GM23338 (cell line): ENCODE measurements around the gene DOCK3. TPM values are rescaled to one million over a fixed set of nuclear protein-coding genes. Genes with fewer than 3 reads are reported as not detected.

Experiments
- ATAC-seq: fragments of 200-7000 bp; cut with Tn5 transposase; 3 replicates; pipeline ENCODE4 v1.9.1; 2020
- DNase-seq: peaks from one replicate; pipeline ENCODE4 v3.0.0-alpha.2; 2015; ENCODE audit warnings: low spot score
- H2AFZ ChIP-seq: fragments of 200-600 bp; sonication (generic); 2 replicates; pipeline ENCODE4 v1.8.0; 2016; ENCODE audit warnings: antibody characterized with exemption, mild to moderate bottlenecking, moderate library complexity
- H3F3A ChIP-seq: fragments of 200-600 bp; sonication (generic); replicated peaks from 2 replicates; pipeline ENCODE4 v1.8.0; 2017; ENCODE audit warnings: antibody characterized with exemption, mixed run types, low read depth
- H3K27ac ChIP-seq: fragments of 200-600 bp; sonication (generic); 2 replicates; pipeline ENCODE4 v1.6.1; 2016; ENCODE audit warnings: low read depth
- H3K27me3 ChIP-seq: fragments of 200-600 bp; sonication (generic); 2 replicates; pipeline ENCODE4 v1.8.0; 2016; ENCODE audit warnings: mild to moderate bottlenecking, mixed run types, moderate library complexity; ENCODE audit not compliant: insufficient read depth
- H3K36me3 ChIP-seq: fragments of 200-600 bp; sonication (generic); 2 replicates; pipeline ENCODE4 v1.8.0; 2016; ENCODE audit warnings: mild to moderate bottlenecking; ENCODE audit not compliant: insufficient read depth
- H3K4me1 ChIP-seq: fragments of 200-600 bp; sonication (generic); 2 replicates; pipeline ENCODE4 v1.8.0; 2016; ENCODE audit warnings: mild to moderate bottlenecking, moderate library complexity; ENCODE audit not compliant: insufficient read depth
- H3K4me2 ChIP-seq: fragments of 200-600 bp; sonication (generic); 2 replicates; pipeline ENCODE4 v1.7.1; 2017; ENCODE audit warnings: mixed run types
- H3K4me3 ChIP-seq: fragments of 200-600 bp; sonication (generic); 2 replicates; pipeline ENCODE4 v1.6.1; 2016; ENCODE audit warnings: mixed run types
- H3K79me2 ChIP-seq: fragments of 200-600 bp; sonication (generic); replicated peaks from 2 replicates; pipeline ENCODE4 v1.8.0; 2017; ENCODE audit warnings: mild to moderate bottlenecking; ENCODE audit not compliant: insufficient read depth
- H3K9me2 ChIP-seq: fragments of 200-600 bp; sonication (generic); 2 replicates; pipeline ENCODE4 v1.8.0; 2017; ENCODE audit not compliant: insufficient read depth
- H4K20me1 ChIP-seq: fragments of 200-600 bp; sonication (generic); replicated peaks from 2 replicates; pipeline ENCODE4 v1.8.0; 2017; ENCODE audit warnings: mild to moderate bottlenecking; ENCODE audit not compliant: insufficient read depth
- H3K27ac Mint-ChIP-seq: 2 replicates; pipeline ENCODE4 v1.8.0; 2020; ENCODE audit warnings: inconsistent platforms, mild to moderate bottlenecking, moderate library complexity, mixed read lengths
- H3K27me3 Mint-ChIP-seq: 3 replicates; pipeline ENCODE4 v1.8.0; 2022; ENCODE audit warnings: low read depth, mild to moderate bottlenecking, moderate library complexity, mixed read lengths, inconsistent platforms; ENCODE audit not compliant: insufficient read depth, poor library complexity
- H3K36me3 Mint-ChIP-seq: 3 replicates; pipeline ENCODE4 v1.8.0; 2021; ENCODE audit warnings: low read depth, mild to moderate bottlenecking, inconsistent platforms, moderate library complexity, mixed read lengths
- H3K4me1 Mint-ChIP-seq: 3 replicates; pipeline ENCODE4 v1.8.0; 2020; ENCODE audit warnings: mild to moderate bottlenecking, inconsistent platforms, mixed read lengths
- H3K4me3 Mint-ChIP-seq: 3 replicates; pipeline ENCODE4 v1.8.0; 2021; ENCODE audit warnings: moderate library complexity, mild to moderate bottlenecking, inconsistent platforms, mixed read lengths
- H3K9me3 Mint-ChIP-seq: 3 replicates; pipeline ENCODE4 v1.8.0; 2020; ENCODE audit warnings: moderate library complexity, mild to moderate bottlenecking, inconsistent platforms, mixed read lengths
- POLR2AphosphoS5 ChIP-seq: IDR thresholded peaks from 2 replicates; pipeline ENCODE4 v1.6.1; 2016; ENCODE audit warnings: antibody characterized with exemption, low read depth
- STAT1 ChIP-seq: IDR thresholded peaks from one replicate; pipeline ENCODE4 v1.6.1; 2016; ENCODE audit warnings: antibody characterized with exemption; ENCODE audit not compliant: unreplicated experiment
- polyA plus RNA-seq: library from polyadenylated mRNA; unstranded; fragments of >200 nt; fragmentation: Nextera tagmentation; extraction: Ambion mirVana; gene quantifications from 2 replicates; pipeline ENCODE4 v1.2.1, GENCODE V29; 2016
- total RNA-seq: library from RNA; depleted of rRNA; stranded (reverse); fragments of >200 nt; shearing (Covaris generic); gene quantifications from 2 replicates; pipeline ENCODE4 v1.2.3, GENCODE V29; 2014
- TF ChIP-seq, protein P1 (sequence below): fragments of 250-450 bp; sonication (Bioruptor Pico); IDR thresholded peaks from 2 replicates; pipeline ENCODE4 v1.5.0; 2020; ENCODE audit warnings: mild to moderate bottlenecking, moderate library complexity
- TF ChIP-seq, protein P2 (sequence below), 2 experiments: fragments of 200-600 bp in 1 of 2; sonication (generic) in 1 of 2; conservative IDR thresholded peaks; 2 replicates each; pipeline versions ENCODE4 v1.5.1 to v1.6.1; 2016 to 2017; ENCODE audit warnings: antibody characterized with exemption in 2 of 2, low read depth in 2 of 2, mild to moderate bottlenecking in 2 of 2, moderate library complexity in 1 of 2

Gene DOCK3
- total and polyA plus RNA-seq, 2 experiments from 2014 or later = 2.4 to 5.6 TPM

DNA sequence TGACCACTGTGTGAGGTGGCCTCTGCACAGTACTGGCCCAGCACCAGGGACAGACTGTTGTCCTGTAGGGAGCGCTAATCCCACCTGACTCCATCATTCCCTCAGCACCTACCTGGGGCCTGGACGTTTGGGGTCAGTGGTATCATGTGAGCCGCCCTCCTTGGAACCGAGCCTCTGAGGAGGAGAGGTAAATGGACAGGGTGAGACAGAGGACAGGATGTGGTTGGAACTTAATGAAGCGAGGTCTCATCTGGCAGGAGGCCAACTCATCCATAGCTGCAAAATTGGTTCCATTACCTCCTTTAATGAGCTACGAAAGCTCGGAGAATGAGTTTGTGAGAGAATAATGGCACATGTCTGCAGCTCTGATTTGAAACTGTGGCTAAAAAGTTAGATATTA, 43.9 kb upstream of the DOCK3 start:
- Mint-ChIP-seq H3K36me3 (no peaks in the 10 kb centered on the region; the same call in 1 of the 3 replicates), H3K9me3 (no peaks in the 10 kb centered on the region), H3K27ac (no peak overlapping the region), H3K4me1 (peaks cover 21% of the 10 kb centered on the region), H3K27me3 (peaks cover 17% of the 10 kb centered on the region), H3K4me3 (no peak overlapping the region)
- no peak for ATAC-seq
- Histone ChIP-seq H3F3A (no peaks in the 10 kb centered on the region), H3K4me2 (no peak overlapping the region), H3K27ac (no peak overlapping the region), H3K4me3 (no peak overlapping the region), H2AFZ (no peak overlapping the region), H3K27me3 (no peaks in the 10 kb centered on the region), H3K79me2 (peaks cover 16% of the 10 kb centered on the region), H3K9me2 (no peaks in the 10 kb centered on the region), H3K36me3 (no peaks in the 10 kb centered on the region), H4K20me1 (peaks cover 9% of the 10 kb centered on the region; the same call in 1 of the 2 replicates), H3K4me1 (no peaks in the 10 kb centered on the region; the same call in 1 of the 2 replicates)
- TF ChIP-seq POLR2AphosphoS5 (no peak), STAT1 (no peak)
- TF ChIP-seq, protein P1, sequence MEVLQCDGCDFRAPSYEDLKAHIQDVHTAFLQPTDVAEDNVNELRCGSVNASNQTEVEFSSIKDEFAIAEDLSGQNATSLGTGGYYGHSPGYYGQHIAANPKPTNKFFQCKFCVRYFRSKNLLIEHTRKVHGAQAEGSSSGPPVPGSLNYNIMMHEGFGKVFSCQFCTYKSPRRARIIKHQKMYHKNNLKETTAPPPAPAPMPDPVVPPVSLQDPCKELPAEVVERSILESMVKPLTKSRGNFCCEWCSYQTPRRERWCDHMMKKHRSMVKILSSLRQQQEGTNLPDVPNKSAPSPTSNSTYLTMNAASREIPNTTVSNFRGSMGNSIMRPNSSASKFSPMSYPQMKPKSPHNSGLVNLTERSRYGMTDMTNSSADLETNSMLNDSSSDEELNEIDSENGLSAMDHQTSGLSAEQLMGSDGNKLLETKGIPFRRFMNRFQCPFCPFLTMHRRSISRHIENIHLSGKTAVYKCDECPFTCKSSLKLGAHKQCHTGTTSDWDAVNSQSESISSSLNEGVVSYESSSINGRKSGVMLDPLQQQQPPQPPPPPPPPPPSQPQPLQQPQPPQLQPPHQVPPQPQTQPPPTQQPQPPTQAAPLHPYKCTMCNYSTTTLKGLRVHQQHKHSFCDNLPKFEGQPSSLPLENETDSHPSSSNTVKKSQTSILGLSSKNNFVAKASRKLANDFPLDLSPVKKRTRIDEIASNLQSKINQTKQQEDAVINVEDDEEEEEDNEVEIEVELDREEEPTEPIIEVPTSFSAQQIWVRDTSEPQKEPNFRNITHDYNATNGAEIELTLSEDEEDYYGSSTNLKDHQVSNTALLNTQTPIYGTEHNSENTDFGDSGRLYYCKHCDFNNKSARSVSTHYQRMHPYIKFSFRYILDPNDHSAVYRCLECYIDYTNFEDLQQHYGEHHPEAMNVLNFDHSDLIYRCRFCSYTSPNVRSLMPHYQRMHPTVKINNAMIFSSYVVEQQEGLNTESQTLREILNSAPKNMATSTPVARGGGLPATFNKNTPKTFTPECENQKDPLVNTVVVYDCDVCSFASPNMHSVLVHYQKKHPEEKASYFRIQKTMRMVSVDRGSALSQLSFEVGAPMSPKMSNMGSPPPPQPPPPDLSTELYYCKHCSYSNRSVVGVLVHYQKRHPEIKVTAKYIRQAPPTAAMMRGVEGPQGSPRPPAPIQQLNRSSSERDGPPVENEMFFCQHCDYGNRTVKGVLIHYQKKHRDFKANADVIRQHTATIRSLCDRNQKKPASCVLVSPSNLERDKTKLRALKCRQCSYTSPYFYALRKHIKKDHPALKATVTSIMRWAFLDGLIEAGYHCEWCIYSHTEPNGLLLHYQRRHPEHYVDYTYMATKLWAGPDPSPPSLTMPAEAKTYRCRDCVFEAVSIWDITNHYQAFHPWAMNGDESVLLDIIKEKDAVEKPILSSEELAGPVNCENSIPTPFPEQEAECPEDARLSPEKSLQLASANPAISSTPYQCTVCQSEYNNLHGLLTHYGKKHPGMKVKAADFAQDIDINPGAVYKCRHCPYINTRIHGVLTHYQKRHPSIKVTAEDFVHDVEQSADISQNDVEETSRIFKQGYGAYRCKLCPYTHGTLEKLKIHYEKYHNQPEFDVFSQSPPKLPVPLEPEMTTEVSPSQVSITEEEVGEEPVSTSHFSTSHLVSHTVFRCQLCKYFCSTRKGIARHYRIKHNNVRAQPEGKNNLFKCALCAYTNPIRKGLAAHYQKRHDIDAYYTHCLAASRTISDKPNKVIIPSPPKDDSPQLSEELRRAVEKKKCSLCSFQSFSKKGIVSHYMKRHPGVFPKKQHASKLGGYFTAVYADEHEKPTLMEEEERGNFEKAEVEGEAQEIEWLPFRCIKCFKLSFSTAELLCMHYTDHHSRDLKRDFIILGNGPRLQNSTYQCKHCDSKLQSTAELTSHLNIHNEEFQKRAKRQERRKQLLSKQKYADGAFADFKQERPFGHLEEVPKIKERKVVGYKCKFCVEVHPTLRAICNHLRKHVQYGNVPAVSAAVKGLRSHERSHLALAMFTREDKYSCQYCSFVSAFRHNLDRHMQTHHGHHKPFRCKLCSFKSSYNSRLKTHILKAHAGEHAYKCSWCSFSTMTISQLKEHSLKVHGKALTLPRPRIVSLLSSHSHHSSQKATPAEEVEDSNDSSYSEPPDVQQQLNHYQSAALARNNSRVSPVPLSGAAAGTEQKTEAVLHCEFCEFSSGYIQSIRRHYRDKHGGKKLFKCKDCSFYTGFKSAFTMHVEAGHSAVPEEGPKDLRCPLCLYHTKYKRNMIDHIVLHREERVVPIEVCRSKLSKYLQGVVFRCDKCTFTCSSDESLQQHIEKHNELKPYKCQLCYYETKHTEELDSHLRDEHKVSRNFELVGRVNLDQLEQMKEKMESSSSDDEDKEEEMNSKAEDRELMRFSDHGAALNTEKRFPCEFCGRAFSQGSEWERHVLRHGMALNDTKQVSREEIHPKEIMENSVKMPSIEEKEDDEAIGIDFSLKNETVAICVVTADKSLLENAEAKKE (CRISPR knock-in tag) = no peak
- TF ChIP-seq, protein P2, sequence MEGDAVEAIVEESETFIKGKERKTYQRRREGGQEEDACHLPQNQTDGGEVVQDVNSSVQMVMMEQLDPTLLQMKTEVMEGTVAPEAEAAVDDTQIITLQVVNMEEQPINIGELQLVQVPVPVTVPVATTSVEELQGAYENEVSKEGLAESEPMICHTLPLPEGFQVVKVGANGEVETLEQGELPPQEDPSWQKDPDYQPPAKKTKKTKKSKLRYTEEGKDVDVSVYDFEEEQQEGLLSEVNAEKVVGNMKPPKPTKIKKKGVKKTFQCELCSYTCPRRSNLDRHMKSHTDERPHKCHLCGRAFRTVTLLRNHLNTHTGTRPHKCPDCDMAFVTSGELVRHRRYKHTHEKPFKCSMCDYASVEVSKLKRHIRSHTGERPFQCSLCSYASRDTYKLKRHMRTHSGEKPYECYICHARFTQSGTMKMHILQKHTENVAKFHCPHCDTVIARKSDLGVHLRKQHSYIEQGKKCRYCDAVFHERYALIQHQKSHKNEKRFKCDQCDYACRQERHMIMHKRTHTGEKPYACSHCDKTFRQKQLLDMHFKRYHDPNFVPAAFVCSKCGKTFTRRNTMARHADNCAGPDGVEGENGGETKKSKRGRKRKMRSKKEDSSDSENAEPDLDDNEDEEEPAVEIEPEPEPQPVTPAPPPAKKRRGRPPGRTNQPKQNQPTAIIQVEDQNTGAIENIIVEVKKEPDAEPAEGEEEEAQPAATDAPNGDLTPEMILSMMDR (conservative IDR thresholded peaks at IDR 0.05; ENCODE audit: low read depth in 2 of 2) = peak in 1 of 2 experiments; percentile 49; a peak in 3 of 4 replicates
- no peak for DNase-seq
